Left lobe of liver (tissue), 2 donors: ENCODE results near the gene HDAC5. TPM values are rescaled to one million over a fixed set of nuclear protein-coding genes. Genes with fewer than 3 reads are reported as not detected.
"Not testable (repeated sequence)": the region's sequence is repeated elsewhere in the genome, so short reads cannot be mapped to it uniquely, and the experiment has no call there.

Experiments used
- ATAC-seq: fragments of 200-7000 bp; cut with Tn5 transposase; one replicate; pipeline ENCODE4 v1.9.1; 2020; ENCODE audit warnings: mild to moderate bottlenecking, moderate library complexity
- DNase-seq: peaks from one replicate; pipeline ENCODE4 v3.0.0-alpha.2; 2020; ENCODE audit warnings: low spot score
- total RNA-seq: library from RNA; stranded (reverse); gene quantifications from one replicate; pipeline ENCODE4 v1.2.1, GENCODE V29; 2021
- donor health status: DM: no; HTN: no; CAD: no; lungs with moderate emphysema.
- donor health status: DM: no; HTN: yes; CAD: no.

Gene HDAC5
- total RNA-seq, 1 donor from 2014 or later = 16.8 TPM

- ATAC-seq = no peak
- no peak for DNase-seq
Observed at GRCh38 chr17:44037471-44037870, 86.0 kb downstream of the HDAC5 start.

GRCh38 chr17:44034688-44035087, 88.8 kb downstream of the HDAC5 start:
- not testable (repeated sequence) for DNase-seq
- peak; percentile 49 for ATAC-seq

GRCh38 chr17:44033861-44034408, 89.5 kb downstream of the HDAC5 start:
- ATAC-seq (no peak), DNase-seq (no peak)

DNA sequence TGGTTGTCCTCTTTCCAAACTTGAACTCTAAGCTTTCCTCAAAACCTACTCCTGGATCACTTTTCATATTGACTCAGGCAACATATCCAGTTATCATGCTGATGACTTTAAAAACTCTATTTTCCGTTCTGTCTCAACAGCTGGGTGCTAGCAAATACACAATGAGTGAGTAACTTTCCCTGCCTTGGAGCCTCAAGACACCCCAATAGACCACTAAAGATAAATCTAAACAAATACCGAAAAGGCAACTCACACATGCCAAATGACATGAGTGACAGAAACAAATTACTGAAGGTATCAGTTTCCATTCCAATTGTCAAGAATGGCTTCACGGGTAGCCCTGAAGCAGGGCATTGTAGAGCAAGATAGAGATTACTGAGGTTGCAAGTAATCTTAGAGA, 93.0 kb downstream of the HDAC5 start:
- ATAC-seq (no peak), DNase-seq (no peak)

DNA sequence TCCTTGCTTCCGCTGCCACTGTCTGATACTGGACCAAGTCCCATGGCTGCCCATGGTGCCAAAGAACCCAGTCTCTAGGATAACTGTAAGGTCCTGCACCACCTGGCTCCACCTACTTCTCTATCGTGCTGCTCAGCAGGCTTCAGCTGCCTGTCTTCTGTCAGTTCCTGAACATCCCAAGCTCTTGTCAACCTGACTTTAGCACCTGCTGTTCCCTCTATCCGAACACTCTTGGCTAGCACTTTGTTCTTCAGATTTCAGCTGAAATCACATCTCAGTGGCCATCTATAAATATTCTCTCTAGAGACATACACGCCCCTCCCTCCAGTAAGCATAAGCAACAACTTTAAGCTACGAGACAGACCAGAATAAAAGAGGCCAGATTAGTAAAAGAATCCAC, 93.7 kb downstream of the HDAC5 start:
- no peak for ATAC-seq
- no peak for DNase-seq

Other genes with a start within 250 kb of the HDAC5 start
- 0.10 TPM for gene MPP2, start 216.1 kb downstream of the HDAC5 start, total RNA-seq
- gene PPY, start 181.2 kb downstream of the HDAC5 start, total RNA-seq = not detected
- gene PYY, start 169.7 kb downstream of the HDAC5 start, total RNA-seq = not detected
- gene NAGS, start 119.0 kb downstream of the HDAC5 start, total RNA-seq = 51.3 TPM
- gene TMEM101, start 108.7 kb downstream of the HDAC5 start, total RNA-seq = 14.4 TPM
- 22.6 TPM for gene LSM12, start 57.0 kb downstream of the HDAC5 start, total RNA-seq
- gene G6PC3, start 52.9 kb downstream of the HDAC5 start, total RNA-seq = 8.9 TPM
- 0.38 TPM for gene HROB, start 18.3 kb upstream of the HDAC5 start, total RNA-seq
- not detected for gene ASB16, start 47.1 kb upstream of the HDAC5 start, total RNA-seq
- 14.3 TPM for gene TMUB2, start 63.3 kb upstream of the HDAC5 start, total RNA-seq
- gene ATXN7L3, start 76.2 kb upstream of the HDAC5 start, total RNA-seq = 26.6 TPM
- gene UBTF, start 96.0 kb upstream of the HDAC5 start, total RNA-seq = 34.3 TPM
- gene SLC4A1, start 144.5 kb upstream of the HDAC5 start, total RNA-seq = 1.8 TPM
- not detected for gene RUNDC3A, start 185.0 kb upstream of the HDAC5 start, total RNA-seq
- 78.6 TPM for gene SLC25A39, start 201.2 kb upstream of the HDAC5 start, total RNA-seq
- gene GRN, start 221.7 kb upstream of the HDAC5 start, total RNA-seq = 111 TPM
- 0.20 TPM for gene FAM171A2, start 240.2 kb upstream of the HDAC5 start, total RNA-seq